ENCODE data around the gene CFAP61. TPM values are rescaled to one million over a fixed set of nuclear protein-coding genes. Genes with fewer than 3 reads are reported as not detected.
A peak's percentile ranks its signal among the peaks of the same experiment; 100 is the strongest.
"Not testable (repeated sequence)": the region's sequence is repeated elsewhere in the genome, so short reads cannot be mapped to it uniquely, and the experiment has no call there.

The CFAP61 gene
- total RNA-seq, 1 experiment from 2014 or later = 0.35 TPM

- Histone ChIP-seq H3K27me3 (ENCODE audit: control insufficient read depth, insufficient read depth, low read length) (no peaks in the 10 kb centered on the region), H3K4me3 (ENCODE audit: insufficient read depth, low read depth, low read length) (no peak overlapping the region), H3K36me3 (replicated peaks; ENCODE audit: control insufficient read depth, insufficient read depth, low read length) (no peaks in the 10 kb centered on the region)
- no peak for DNase-seq
Measured at GRCh38 chr20:20095114-20095872, 43.0 kb downstream of the CFAP61 start.

- Histone ChIP-seq H3K4me3 (ENCODE audit: insufficient read depth, low read depth, low read length) (no peak overlapping the region), H3K36me3 (replicated peaks; ENCODE audit: control insufficient read depth, insufficient read depth, low read length) (no peaks in the 10 kb centered on the region), H3K27me3 (ENCODE audit: control insufficient read depth, insufficient read depth, low read length) (no peaks in the 10 kb centered on the region)
- no peak for DNase-seq
Measured at GRCh38 chr20:20096421-20096820, 44.1 kb downstream of the CFAP61 start.

GRCh38 chr20:20100881-20101280, 48.5 kb downstream of the CFAP61 start:
- no peak overlapping the region for H3K4me3 ChIP-seq (ENCODE audit: insufficient read depth, low read depth, low read length)
- no peak for DNase-seq
- no peaks in the 10 kb centered on the region for H3K36me3 ChIP-seq (replicated peaks; ENCODE audit: control insufficient read depth, insufficient read depth, low read length)
- no peaks in the 10 kb centered on the region for H3K27me3 ChIP-seq (ENCODE audit: control insufficient read depth, insufficient read depth, low read length)

GRCh38 chr20:20102163-20102562, 49.8 kb downstream of the CFAP61 start:
- no peak for DNase-seq
- Histone ChIP-seq H3K36me3 (replicated peaks; ENCODE audit: control insufficient read depth, insufficient read depth, low read length) (no peaks in the 10 kb centered on the region), H3K4me3 (ENCODE audit: insufficient read depth, low read depth, low read length) (no peak overlapping the region), H3K27me3 (ENCODE audit: control insufficient read depth, insufficient read depth, low read length) (no peaks in the 10 kb centered on the region)

- no peak overlapping the region for H3K4me3 ChIP-seq (ENCODE audit: insufficient read depth, low read depth, low read length)
- H3K36me3 ChIP-seq (replicated peaks; ENCODE audit: control insufficient read depth, insufficient read depth, low read length) = no peaks in the 10 kb centered on the region
- no peaks in the 10 kb centered on the region for H3K27me3 ChIP-seq (ENCODE audit: control insufficient read depth, insufficient read depth, low read length)
- no peak for DNase-seq
Measured at GRCh38 chr20:20102716-20103258, 50.5 kb downstream of the CFAP61 start.

GRCh38 chr20:20103486-20103885, 51.2 kb downstream of the CFAP61 start:
- Histone ChIP-seq H3K36me3 (replicated peaks; ENCODE audit: control insufficient read depth, insufficient read depth, low read length) (no peaks in the 10 kb centered on the region), H3K27me3 (ENCODE audit: control insufficient read depth, insufficient read depth, low read length) (no peaks in the 10 kb centered on the region), H3K4me3 (ENCODE audit: insufficient read depth, low read depth, low read length) (no peak overlapping the region)
- DNase-seq = no peak

- H3K4me3 ChIP-seq (ENCODE audit: insufficient read depth, low read depth, low read length); H3K36me3 ChIP-seq (replicated peaks; ENCODE audit: control insufficient read depth, insufficient read depth, low read length); H3K27me3 ChIP-seq (ENCODE audit: control insufficient read depth, insufficient read depth, low read length); DNase-seq: not testable (repeated sequence)
Measured at GRCh38 chr20:20123187-20123586, 70.9 kb downstream of the CFAP61 start.

- DNase-seq = peak; percentile 15
- Histone ChIP-seq H3K4me3 (ENCODE audit: insufficient read depth, low read depth, low read length) (no peak overlapping the region), H3K36me3 (replicated peaks; ENCODE audit: control insufficient read depth, insufficient read depth, low read length) (no peaks in the 10 kb centered on the region), H3K27me3 (ENCODE audit: control insufficient read depth, insufficient read depth, low read length) (no peaks in the 10 kb centered on the region)
Measured at GRCh38 chr20:20130399-20130798, 78.1 kb downstream of the CFAP61 start.

- Histone ChIP-seq H3K27me3 (ENCODE audit: control insufficient read depth, insufficient read depth, low read length) (no peaks in the 10 kb centered on the region), H3K36me3 (replicated peaks; ENCODE audit: control insufficient read depth, insufficient read depth, low read length) (no peaks in the 10 kb centered on the region), H3K4me3 (ENCODE audit: insufficient read depth, low read depth, low read length) (no peak overlapping the region)
- no peak for DNase-seq
Measured at GRCh38 chr20:20134941-20135575, 82.7 kb downstream of the CFAP61 start.

GRCh38 chr20:20136313-20136712, 84.0 kb downstream of the CFAP61 start:
- DNase-seq = no peak
- H3K36me3 ChIP-seq (replicated peaks; ENCODE audit: control insufficient read depth, insufficient read depth, low read length) = no peaks in the 10 kb centered on the region
- no peaks in the 10 kb centered on the region for H3K27me3 ChIP-seq (ENCODE audit: control insufficient read depth, insufficient read depth, low read length)
- H3K4me3 ChIP-seq (ENCODE audit: insufficient read depth, low read depth, low read length) = no peak overlapping the region

- Histone ChIP-seq H3K27me3 (ENCODE audit: control insufficient read depth, insufficient read depth, low read length) (no peaks in the 10 kb centered on the region), H3K36me3 (replicated peaks; ENCODE audit: control insufficient read depth, insufficient read depth, low read length) (no peaks in the 10 kb centered on the region), H3K4me3 (ENCODE audit: insufficient read depth, low read depth, low read length) (no peak overlapping the region)
- DNase-seq = no peak
Measured at GRCh38 chr20:20137851-20138250, 85.5 kb downstream of the CFAP61 start.

- H3K27me3 ChIP-seq (ENCODE audit: control insufficient read depth, insufficient read depth, low read length) = no peaks in the 10 kb centered on the region
- no peak overlapping the region for H3K4me3 ChIP-seq (ENCODE audit: insufficient read depth, low read depth, low read length)
- no peaks in the 10 kb centered on the region for H3K36me3 ChIP-seq (replicated peaks; ENCODE audit: control insufficient read depth, insufficient read depth, low read length)
- DNase-seq = no peak
Measured at GRCh38 chr20:20138301-20139064, 86.2 kb downstream of the CFAP61 start.

GRCh38 chr20:20139403-20139802, 87.1 kb downstream of the CFAP61 start:
- DNase-seq = no peak
- H3K36me3 ChIP-seq (replicated peaks; ENCODE audit: control insufficient read depth, insufficient read depth, low read length) = no peaks in the 10 kb centered on the region
- H3K27me3 ChIP-seq (ENCODE audit: control insufficient read depth, insufficient read depth, low read length) = no peaks in the 10 kb centered on the region
- H3K4me3 ChIP-seq (ENCODE audit: insufficient read depth, low read depth, low read length) = no peak overlapping the region

GRCh38 chr20:20143165-20143564, 90.8 kb downstream of the CFAP61 start:
- H3K36me3 ChIP-seq (replicated peaks; ENCODE audit: control insufficient read depth, insufficient read depth, low read length) = no peaks in the 10 kb centered on the region
- no peaks in the 10 kb centered on the region for H3K27me3 ChIP-seq (ENCODE audit: control insufficient read depth, insufficient read depth, low read length)
- H3K4me3 ChIP-seq (ENCODE audit: insufficient read depth, low read depth, low read length) = no peak overlapping the region
- no peak for DNase-seq

- DNase-seq = no peak
- no peaks in the 10 kb centered on the region for H3K36me3 ChIP-seq (replicated peaks; ENCODE audit: control insufficient read depth, insufficient read depth, low read length)
- H3K4me3 ChIP-seq (ENCODE audit: insufficient read depth, low read depth, low read length) = no peak overlapping the region
- H3K27me3 ChIP-seq (ENCODE audit: control insufficient read depth, insufficient read depth, low read length) = no peaks in the 10 kb centered on the region
Measured at GRCh38 chr20:20143646-20144045, 91.3 kb downstream of the CFAP61 start.
